GM12878 (cell line): ENCODE results near the gene TMEM88. TPM values are rescaled to one million over a fixed set of nuclear protein-coding genes. Genes with fewer than 3 reads are reported as not detected.

ENCODE experiments used
- ATAC-seq: fragments of 200-7000 bp; cut with Tn5 transposase; 3 replicates; pipeline ENCODE4 v1.9.1; 2020; ENCODE audit warnings: mild to moderate bottlenecking, moderate library complexity
- BruUV-seq: library from RNA; stranded (reverse); fragments of 400-500 nt; replicated peaks from 2 replicates; lab custom pipeline; 2021; lab: Mats Ljungman, UMichigan
- CTCF ChIA-PET: fragments of 300-600 bp; sonication (Branson Sonifier 250); formaldehyde crosslinking; extraction: SDS; loops from one replicate; lab custom pipeline; 2021; ENCODE audit warnings: inconsistent platforms; lab: Yijun Ruan, JAX
- POLR2A ChIA-PET: fragments of 350-600 bp; formaldehyde crosslinking; extraction: SDS; loops from one replicate; lab custom pipeline; 2021; ENCODE audit warnings: inconsistent platforms; lab: Charles Lee
- RAD21 ChIA-PET: fragments of 300-600 bp; sonication (Branson Sonifier 250); formaldehyde crosslinking; loops from one replicate; lab custom pipeline; 2023; ENCODE audit warnings: antibody characterized with exemption; ENCODE audit not compliant: unreplicated experiment; lab: Charles Lee
- SMC1A ChIA-PET: fragments of 300-600 bp; sonication (Branson Sonifier 250); formaldehyde crosslinking; loops from one replicate; lab custom pipeline; 2023; ENCODE audit not compliant: unreplicated experiment, uncharacterized antibody; lab: Charles Lee
- DNase-seq: peaks from one replicate; pipeline ENCODE4 v3.0.0-alpha.2; 2011; ENCODE audit warnings: low read depth, low spot score
- FAIRE-seq: peaks from 3 replicates; lab custom pipeline; 2011; peaks lifted over from hg19 to GRCh38; lab: Jason Lieb, UNC
- H2AFZ ChIP-seq: 2 replicates; pipeline ENCODE4 v1.6.0; 2011; ENCODE audit warnings: low read depth, low read length, control low read depth; ENCODE audit not compliant: control insufficient read depth
- H3K27ac ChIP-seq: 2 replicates; pipeline ENCODE4 v1.5.1; 2011; ENCODE audit warnings: control low read depth; ENCODE audit not compliant: control insufficient read depth, insufficient read depth
- H3K27me3 ChIP-seq, 2 experiments: replicated peaks in 1 of 2; 2 replicates each; pipeline versions ENCODE4 v1.6.0 to v1.6.1; 2011; ENCODE audit warnings: low read length in 1 of 2; ENCODE audit not compliant: control insufficient read depth in 2 of 2, insufficient read depth in 2 of 2
- H3K36me3 ChIP-seq, 2 experiments: 2 replicates each; pipeline ENCODE4 v1.5.1; 2011; ENCODE audit warnings: low read length in 1 of 2; ENCODE audit not compliant: control insufficient read depth in 2 of 2, insufficient read depth in 2 of 2
- H3K4me1 ChIP-seq: 2 replicates; pipeline ENCODE4 v1.6.1; 2011; ENCODE audit warnings: mild to moderate bottlenecking, low read length, moderate library complexity, mixed read lengths; ENCODE audit not compliant: control insufficient read depth, insufficient read depth
- H3K4me2 ChIP-seq: 2 replicates; pipeline ENCODE4 v1.6.0; 2011; ENCODE audit warnings: control low read depth; ENCODE audit not compliant: control insufficient read depth, insufficient read depth
- H3K4me3 ChIP-seq: fragments of 200-600 bp; sonication (generic); 2 replicates; pipeline ENCODE4 v1.5.1; 2016
- H3K79me2 ChIP-seq: 2 replicates; pipeline ENCODE4 v1.6.0; 2011; ENCODE audit warnings: low read length; ENCODE audit not compliant: control insufficient read depth, insufficient read depth
- H3K9ac ChIP-seq: 2 replicates; pipeline ENCODE4 v1.8.0; 2011; ENCODE audit warnings: low read length, control low read depth, mixed read lengths; ENCODE audit not compliant: control insufficient read depth, insufficient read depth
- H3K9me3 ChIP-seq: replicated peaks from 3 replicates; pipeline ENCODE4 v1.5.1; 2011; ENCODE audit warnings: mild to moderate bottlenecking, low read length; ENCODE audit not compliant: control insufficient read depth, insufficient read depth
- H4K20me1 ChIP-seq: 2 replicates; pipeline ENCODE4 v1.6.0; 2011; ENCODE audit not compliant: control insufficient read depth, insufficient read depth
- ATF7 ChIP-seq: fragments of 450-650 bp; IDR thresholded peaks from 2 replicates; pipeline ENCODE4 v1.6.1; 2016; ENCODE audit warnings: low read depth, mild to moderate bottlenecking
- CHD4 ChIP-seq: fragments of 200-600 bp; sonication (generic); IDR thresholded peaks from 2 replicates; pipeline ENCODE4 v1.6.1; 2016; ENCODE audit warnings: mild to moderate bottlenecking
- CREB1 ChIP-seq: IDR thresholded peaks from 2 replicates; pipeline ENCODE4 v1.6.1; 2012; ENCODE audit warnings: low read depth, mild to moderate bottlenecking, inconsistent platforms
- E2F8 ChIP-seq: fragments of 450-650 bp; IDR thresholded peaks from 2 replicates; pipeline ENCODE4 v1.6.1; 2018; ENCODE audit warnings: mild to moderate bottlenecking, low read depth, moderate library complexity; ENCODE audit not compliant: partially characterized antibody
- ELK1 ChIP-seq: IDR thresholded peaks from 2 replicates; pipeline ENCODE4 v1.6.1; 2012; ENCODE audit warnings: low read depth, low read length, improper control_type of control experiment
- FOS ChIP-seq: IDR thresholded peaks from 3 replicates; pipeline ENCODE4 v1.6.1; 2011; ENCODE audit warnings: borderline replicate concordance; ENCODE audit not compliant: insufficient read length; ENCODE audit errors: extremely low read depth
- JUNB ChIP-seq: IDR thresholded peaks from 2 replicates; pipeline ENCODE4 v1.6.1; 2016; ENCODE audit warnings: antibody characterized with exemption, mild to moderate bottlenecking
- MEF2B ChIP-seq: fragments of 450-650 bp; IDR thresholded peaks from 2 replicates; pipeline ENCODE4 v1.6.1; 2018; ENCODE audit warnings: mild to moderate bottlenecking, moderate library complexity; ENCODE audit not compliant: partially characterized antibody, poor library complexity, severe bottlenecking
- RBBP5 ChIP-seq: fragments of 200-600 bp; sonication (generic); conservative IDR thresholded peaks from 2 replicates; pipeline ENCODE4 v1.6.1; 2016
- SMAD5 ChIP-seq: IDR thresholded peaks from 2 replicates; pipeline ENCODE4 v1.6.1; 2016; ENCODE audit warnings: antibody characterized with exemption, low read depth
- SMC3 ChIP-seq: IDR thresholded peaks from 2 replicates; pipeline ENCODE4 v1.6.1; 2011; ENCODE audit warnings: low read length, improper control_type of control experiment, borderline replicate concordance
- SREBF2 ChIP-seq: IDR thresholded peaks from 2 replicates; pipeline ENCODE4 v1.6.1; 2012; ENCODE audit warnings: mild to moderate bottlenecking, low read length
- SRF ChIP-seq, 2 experiments: IDR thresholded peaks; 2 replicates each; pipeline ENCODE4 v1.6.1; 2011; ENCODE audit warnings: low read depth in 2 of 2, low read length in 2 of 2, mild to moderate bottlenecking in 1 of 2, moderate library complexity in 1 of 2
- USF2 ChIP-seq: IDR thresholded peaks from 2 replicates; pipeline ENCODE4 v1.6.1; 2011; ENCODE audit warnings: low read depth, low read length, improper control_type of control experiment, borderline replicate concordance
- ZBTB4 ChIP-seq: fragments of 450-650 bp; formaldehyde crosslinking; IDR thresholded peaks from 2 replicates; pipeline ENCODE4 v1.4.0; 2022; ENCODE audit warnings: mild to moderate bottlenecking, moderate library complexity
- WGBS: methylation state at CpG from one replicate; pipeline ENCODE4 v1.1.6; 2016; ENCODE audit warnings: low lambda C conversion rate; ENCODE audit not compliant: insufficient replicate concordance, insufficient coverage; ENCODE audit errors: missing lambda C conversion rate; 5-methylcytosine and 5-hydroxymethylcytosine counted together
- in situ Hi-C: fragments of 300-500 bp; cut with MboI; formaldehyde crosslinking; loops from 9 replicates; pipeline ENCODE4 v1.14.3; 2018; ENCODE audit warnings: mixed read lengths
- intact Hi-C: fragments of 100-400 bp; cut with micrococcal nuclease; formaldehyde crosslinking; loops from one replicate; pipeline ENCODE4 v1.14.2; 2022; ENCODE audit not compliant: unreplicated experiment
- polyA plus RNA-seq, 11 experiments: library from polyadenylated mRNA; depleted of rRNA in 4 of 11; unstranded in 6 of 11; stranded (reverse) in 5 of 11; fragments of >200 nt; fragmentation: Nextera tagmentation in 4 of 11; fragmentation: Illumina TruSeq in 1 of 11; extraction: Ambion mirVana in 4 of 11; extraction: Trizol in 1 of 11; gene quantifications; 1 replicate in 1 of 11; 2 replicates in 10 of 11; pipeline versions ENCODE4 v1.2.1 to v1.2.3, GENCODE V29; 2011 to 2016; ENCODE audit warnings: inconsistent platforms in 2 of 11, missing spikeins in 2 of 11, low read depth in 1 of 11
- total RNA-seq, 4 experiments: library from RNA; depleted of rRNA in 3 of 4; stranded (reverse); fragments of >200 nt in 3 of 4; fragmentation: Illumina TruSeq in 1 of 4; extraction: Trizol in 1 of 4; gene quantifications; 2 replicates each; pipeline versions ENCODE4 v1.2.1 to v1.2.3, GENCODE V29; 2013 to 2021

TMEM88 gene
- total and polyA plus RNA-seq, 10 of the 15 experiments (the other 5 are each of a cell fraction or from before 2014, with no cell fraction given): 0.21 to 2.2 (median 0.62) TPM; not detected in 5

- H3K9ac ChIP-seq: no peak overlapping the region
- H4K20me1 ChIP-seq: no peaks in the 10 kb centered on the region; the same call in 1 of the 2 replicates
- H3K9me3 ChIP-seq: no peaks in the 10 kb centered on the region
- H3K4me2 ChIP-seq: no peak overlapping the region
- no peak overlapping the region for H3K4me3 ChIP-seq
- H3K36me3 ChIP-seq: peaks cover 11 to 29% of the 10 kb centered on the region in 2 experiments; a peak in 3 of 4 replicates
- H3K27me3 ChIP-seq: no peaks in the 10 kb centered on the region
- H3K4me1 ChIP-seq: peaks cover 21% of the 10 kb centered on the region
- no TSS peak for BruUV-seq
- no peak overlapping the region for H3K27ac ChIP-seq
- in situ Hi-C loops: no loop called here
- ChIA-PET CTCF (interaction anchor here (5.7 kb wide), 1 partner anchor 14 kb away, joined by 57 read pairs; the partner anchor contains the start of gene KDM6B), RAD21 (interaction anchor here (0.7 kb wide), 1 partner anchor 188 kb away, joined by 3 read pairs; no protein-coding TSS in a partner anchor), POLR2A (no interaction called here), SMC1A (no interaction called here)
- TF ChIP-seq JUNB: no peak
- no peak for TF ChIP-seq MEF2B
- no peak for TF ChIP-seq CREB1
- TF ChIP-seq ZBTB4 (CRISPR knock-in tag): no peak
- no peak for TF ChIP-seq E2F8
- no peak for TF ChIP-seq CHD4
- TF ChIP-seq SRF (IDR thresholded peaks at IDR 0.05; ENCODE audit: low read depth in 2 of 2, low read length in 2 of 2): no peak
- no peak for TF ChIP-seq RBBP5
- no peak for TF ChIP-seq ELK1
- no peak for TF ChIP-seq FOS
- no peak for TF ChIP-seq SREBF2
- TF ChIP-seq USF2: no peak
- no peak for TF ChIP-seq SMAD5
- no peak for TF ChIP-seq SMC3
- TF ChIP-seq ATF7: no peak
- no peak overlapping the region for H2AFZ ChIP-seq
- ATAC-seq (no peak), DNase-seq (no peak), FAIRE-seq (no peak)
- WGBS: 90% methylated on average over 10 of the region's 20 CpGs
- intact Hi-C loops: no loop called here
- H3K79me2 ChIP-seq: peaks cover 23% of the 10 kb centered on the region
Measured at GRCh38 chr17:7848131-7848579, 6.7 kb upstream of the TMEM88 start.
